Left kidney (tissue), 1 donor: ENCODE data around the gene SLC19A3. TPM values are rescaled to one million over a fixed set of nuclear protein-coding genes. Genes with fewer than 3 reads are reported as not detected.

Experiments used
- polyA plus RNA-seq: library from polyadenylated mRNA; unstranded; fragments of 120-200 nt; gene quantifications from one replicate; pipeline ENCODE4 v1.2.1, GENCODE V29; 2013; ENCODE audit not compliant: insufficient read length

SLC19A3 gene
- polyA plus RNA-seq, 1 donor, result 10.7 TPM

Other genes with a start within 250 kb of the SLC19A3 start
- 83.1 TPM for gene AGFG1, start 245.9 kb downstream of the SLC19A3 start, polyA plus RNA-seq
- not detected for gene SCYGR2, start 119.1 kb downstream of the SLC19A3 start, polyA plus RNA-seq
- gene SCYGR3, start 103.2 kb downstream of the SLC19A3 start, polyA plus RNA-seq, result not detected
- not detected for gene SCYGR4, start 100.5 kb downstream of the SLC19A3 start, polyA plus RNA-seq
- gene SCYGR5, start 51.2 kb downstream of the SLC19A3 start, polyA plus RNA-seq, result not detected
- gene SCYGR6, start 6.7 kb upstream of the SLC19A3 start, polyA plus RNA-seq, result not detected
- gene SCYGR7, start 10.3 kb upstream of the SLC19A3 start, polyA plus RNA-seq, result not detected
- gene SCYGR8, start 27.9 kb upstream of the SLC19A3 start, polyA plus RNA-seq, result not detected
- 0.48 TPM for gene CCL20, start 95.8 kb upstream of the SLC19A3 start, polyA plus RNA-seq
- gene DAW1, start 153.6 kb upstream of the SLC19A3 start, polyA plus RNA-seq, result 0.52 TPM